ENCODE data around the gene EMC10.
"Not testable (repeated sequence)": the region's sequence is repeated elsewhere in the genome, so short reads cannot be mapped to it uniquely, and the experiment has no call there.

Gene EMC10

DNA sequence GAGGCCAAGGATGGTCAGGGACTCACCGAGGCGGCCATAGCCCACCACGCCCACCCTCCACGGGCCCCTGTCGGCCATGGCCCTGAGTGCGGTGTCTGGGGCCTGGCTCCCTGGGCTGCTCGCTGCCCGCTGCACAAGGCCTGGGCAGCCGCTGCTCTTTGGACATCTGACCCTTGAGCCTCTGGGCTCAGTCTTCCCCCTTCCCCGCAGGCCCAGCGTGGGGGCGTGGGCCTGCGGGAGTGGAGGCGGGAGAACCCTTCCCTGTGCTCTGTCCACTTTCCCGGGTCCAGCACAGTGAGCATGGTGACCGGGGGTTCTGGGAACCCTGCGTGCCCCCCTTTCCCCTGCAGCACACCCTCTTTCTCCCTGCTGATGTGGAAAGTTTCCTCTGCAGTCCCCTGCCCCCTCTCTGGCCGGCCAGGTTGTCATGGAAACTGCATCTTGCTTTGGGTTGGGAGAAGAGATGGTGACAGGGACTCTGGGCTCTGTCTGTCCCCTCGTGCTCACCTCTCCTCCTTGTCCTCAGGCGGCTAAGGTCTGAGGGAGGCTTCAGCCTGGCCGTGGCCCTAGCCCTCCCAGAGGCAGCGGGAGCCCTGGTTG is 37.5 kb downstream of the EMC10 start, which contains the start of gene ASPDH:
Gene ASPDH (minus strand): TSS at position 168 of the 600 bp plus-strand sequence. CDS start 90 bp downstream, at position 78.
- DNase-seq (ENCODE audit: low spot score): no peak

DNA sequence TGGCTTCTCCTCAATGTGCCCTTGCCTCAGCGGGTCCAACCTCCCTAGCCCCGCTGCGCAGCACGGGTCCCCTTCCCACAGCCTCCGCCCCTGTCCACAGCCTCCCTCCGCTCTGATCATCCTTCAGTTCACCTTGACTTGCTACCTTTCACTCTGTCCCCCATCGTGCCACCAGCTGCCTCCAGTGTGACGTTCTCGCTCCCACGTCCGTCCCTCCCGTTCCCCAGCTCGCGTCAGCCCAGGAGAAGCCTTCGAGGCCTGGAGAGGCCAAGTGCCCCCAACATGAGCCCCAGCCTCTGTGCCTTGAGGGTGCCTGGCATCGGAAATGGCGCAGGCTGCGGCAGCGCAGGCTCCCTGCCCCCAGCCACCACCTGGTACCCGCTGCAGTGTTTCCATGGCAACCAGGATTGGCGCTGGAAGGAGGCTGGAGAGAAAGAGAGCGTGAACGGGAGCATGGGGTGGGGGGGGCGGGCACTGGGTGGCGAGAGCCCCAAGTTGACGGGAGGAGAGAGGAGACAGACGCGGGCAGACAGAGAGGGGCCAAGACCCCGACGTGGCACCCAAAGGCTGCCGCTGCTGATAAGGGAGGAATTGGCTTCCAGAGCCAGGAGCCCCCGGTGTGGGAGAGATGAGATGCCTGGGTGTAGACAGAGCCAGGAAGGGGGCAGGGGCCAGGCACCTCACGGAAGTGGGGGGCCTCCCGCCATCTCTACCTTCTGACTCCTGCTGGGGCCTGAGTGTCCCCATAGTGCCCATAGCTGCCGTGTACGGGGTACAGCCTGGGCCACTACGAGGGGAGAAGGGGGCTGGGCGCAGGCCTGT is 38.2 kb downstream of the EMC10 start:
- peak; percentile 78 for DNase-seq (ENCODE audit: low spot score)

DNA sequence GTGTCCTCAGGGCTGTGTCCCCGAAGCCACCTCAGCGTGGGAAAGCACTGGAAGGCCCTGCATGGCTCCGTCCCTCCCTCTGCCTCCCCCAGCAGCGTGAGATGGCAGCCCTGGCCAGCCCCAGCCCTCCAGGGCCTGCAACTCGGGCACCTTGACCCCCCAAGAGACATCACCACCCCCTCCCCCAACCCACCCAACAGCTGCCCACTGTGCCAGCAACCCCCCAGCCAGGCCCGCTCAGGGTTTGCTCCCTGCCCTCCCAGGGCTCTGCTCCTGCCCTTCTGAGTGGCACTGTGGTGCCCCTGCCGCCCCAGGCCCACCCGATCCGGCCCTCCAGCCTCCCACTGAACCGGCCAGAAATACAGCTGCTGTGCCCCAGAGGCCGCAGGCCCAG is 38.9 kb downstream of the EMC10 start:
- DNase-seq (ENCODE audit: low spot score): no peak

DNA sequence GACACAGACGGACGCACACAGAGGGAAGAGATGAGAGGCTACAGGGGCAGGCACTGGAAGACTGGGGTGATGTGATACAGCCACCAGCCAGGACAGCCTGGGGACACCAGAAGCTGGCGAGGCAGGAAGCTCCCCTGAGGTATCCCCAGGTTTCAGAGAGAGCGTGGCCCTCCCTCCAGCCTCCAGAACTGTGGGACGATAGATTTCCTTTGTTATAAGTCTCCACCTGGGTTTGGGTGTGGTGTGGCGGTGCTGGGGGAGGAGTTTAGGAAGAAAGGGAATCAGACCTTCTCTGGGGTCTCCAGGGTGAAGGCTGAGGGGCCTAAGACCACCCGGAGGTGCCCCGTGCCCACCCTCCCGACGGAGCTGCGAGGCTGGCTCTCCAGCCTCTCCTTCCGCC is 40.1 kb downstream of the EMC10 start:
- DNase-seq (ENCODE audit: low spot score): no peak

DNA sequence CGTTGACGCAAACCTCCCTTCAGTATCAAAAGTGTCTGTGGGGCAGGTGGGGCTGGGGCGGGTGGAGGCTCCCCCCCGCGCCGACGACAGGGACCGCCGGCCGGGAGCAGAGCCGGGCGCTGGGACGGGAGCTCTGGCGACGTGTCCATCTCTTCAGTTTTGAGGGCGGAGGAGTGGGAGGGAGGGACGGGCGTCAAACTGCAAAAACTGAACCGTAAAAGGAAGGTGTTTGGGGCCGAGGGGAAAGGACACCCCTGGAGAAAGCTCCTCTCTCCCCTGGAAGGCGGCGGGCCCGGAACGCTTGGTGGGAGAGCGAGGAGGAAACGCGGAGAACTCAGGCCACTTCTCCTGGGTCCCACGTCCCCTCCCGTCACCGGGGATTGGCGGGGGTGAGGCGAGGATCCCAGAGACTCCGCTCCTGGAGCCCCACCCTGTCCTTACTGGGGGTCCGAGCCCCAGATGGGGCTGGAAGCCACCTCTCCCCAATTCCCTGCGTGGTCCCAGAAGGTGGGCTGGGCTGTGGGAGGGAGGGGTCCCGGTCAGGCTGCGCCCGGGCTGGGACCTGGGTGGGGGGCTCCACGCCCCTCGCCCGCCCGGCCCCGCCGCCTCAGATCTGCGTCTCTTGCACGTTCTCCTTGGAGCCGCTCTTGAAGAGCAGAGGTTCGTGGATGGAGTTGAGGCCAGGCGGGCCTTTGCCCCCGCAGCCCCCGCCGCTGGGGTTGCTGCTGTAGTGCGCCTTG is 40.8 kb downstream of the EMC10 start:
- no peak for DNase-seq (ENCODE audit: low spot score)

DNA sequence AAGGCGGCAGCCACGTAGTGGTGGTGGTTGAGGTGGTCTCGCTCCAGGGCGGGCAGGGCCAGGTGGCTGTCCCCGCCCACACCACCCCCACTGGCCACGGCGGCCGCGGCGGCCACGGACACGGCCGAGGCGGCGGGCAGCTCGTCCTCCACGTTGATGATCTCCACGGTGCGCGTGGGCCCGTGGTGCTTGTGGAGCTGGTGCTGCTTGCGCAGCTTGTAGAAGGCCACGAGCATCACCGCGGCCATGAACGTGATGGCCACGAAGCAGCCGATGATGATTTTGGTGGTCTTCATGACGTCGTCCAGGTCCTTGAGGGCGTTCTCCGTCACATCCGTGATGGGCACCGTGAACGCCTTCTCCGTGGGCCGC is 41.4 kb downstream of the EMC10 start:
- no peak for DNase-seq (ENCODE audit: low spot score)

DNA sequence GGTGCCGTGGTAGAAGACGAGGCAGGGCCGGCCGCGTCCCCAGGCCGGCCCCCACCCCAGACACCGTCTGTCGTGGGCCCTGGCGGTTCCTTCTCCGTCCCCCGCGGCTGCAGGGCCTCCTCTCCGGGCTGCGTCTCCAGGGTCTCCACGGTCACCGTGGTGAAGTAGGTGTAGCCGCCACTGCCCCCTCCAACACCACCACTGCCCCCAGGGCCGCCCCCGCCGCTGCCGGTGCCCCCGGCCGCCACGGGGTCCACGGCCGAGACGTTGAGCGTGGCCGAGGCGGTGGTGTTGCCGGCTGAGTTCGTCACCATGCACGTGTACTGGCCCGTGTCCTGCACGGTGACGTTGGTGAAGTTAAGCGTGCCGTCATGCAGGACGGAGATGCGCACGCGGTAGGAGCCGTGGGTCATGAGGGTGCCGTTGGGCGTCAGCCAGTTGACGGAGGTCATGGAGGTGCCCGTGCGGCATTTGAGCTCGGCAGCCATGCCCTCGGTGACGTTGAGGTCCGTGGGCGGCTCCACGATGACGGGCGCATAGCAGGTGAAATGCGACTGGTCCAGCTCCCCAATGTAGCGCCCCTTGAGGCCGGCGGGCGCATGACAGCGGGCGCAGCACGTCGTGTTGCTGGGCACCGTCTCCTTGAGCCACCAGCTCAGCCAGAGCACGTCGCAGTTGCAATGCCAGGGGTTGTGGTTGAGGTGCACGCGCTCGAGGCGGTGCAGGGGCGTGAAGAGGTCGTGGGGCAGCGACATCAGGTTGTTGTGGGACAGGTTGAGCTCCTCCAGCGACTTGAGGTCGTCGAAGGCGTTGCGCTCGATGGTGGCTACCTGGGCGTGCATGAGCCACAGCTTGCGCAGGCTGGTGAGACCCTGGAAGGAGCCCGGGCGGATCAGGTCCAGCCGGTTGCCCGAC is 42.0 kb downstream of the EMC10 start:
- DNase-seq (ENCODE audit: low spot score): no peak

DNA sequence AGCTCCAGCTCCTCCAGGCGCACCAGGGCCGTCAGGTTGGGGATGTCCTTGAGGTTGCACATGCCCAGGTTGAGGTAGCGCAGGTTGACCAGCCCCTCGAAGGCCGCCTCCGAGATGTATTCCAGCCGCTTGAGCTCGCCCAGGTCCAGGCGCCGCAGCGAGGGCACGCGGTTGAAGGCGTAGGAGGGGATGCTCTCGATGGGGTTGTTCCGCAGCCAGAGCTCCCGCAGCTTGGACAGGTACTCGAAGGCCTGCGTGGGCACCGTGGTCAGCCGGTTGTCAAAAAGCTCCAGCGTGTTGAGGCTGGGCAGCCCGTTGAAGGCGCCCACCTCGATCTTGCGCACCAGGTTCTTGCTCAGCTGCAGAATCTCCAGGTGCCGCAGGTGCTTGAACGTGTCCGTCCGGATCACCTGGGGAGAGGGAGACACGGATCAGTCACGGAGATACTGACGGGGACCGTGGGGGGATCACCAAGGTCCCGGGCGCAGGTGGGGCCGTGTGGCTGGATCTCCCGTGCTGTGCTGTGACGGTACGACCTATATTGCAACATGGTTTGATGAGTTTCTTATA is 42.8 kb downstream of the EMC10 start:
- no peak for DNase-seq (ENCODE audit: low spot score)

DNA sequence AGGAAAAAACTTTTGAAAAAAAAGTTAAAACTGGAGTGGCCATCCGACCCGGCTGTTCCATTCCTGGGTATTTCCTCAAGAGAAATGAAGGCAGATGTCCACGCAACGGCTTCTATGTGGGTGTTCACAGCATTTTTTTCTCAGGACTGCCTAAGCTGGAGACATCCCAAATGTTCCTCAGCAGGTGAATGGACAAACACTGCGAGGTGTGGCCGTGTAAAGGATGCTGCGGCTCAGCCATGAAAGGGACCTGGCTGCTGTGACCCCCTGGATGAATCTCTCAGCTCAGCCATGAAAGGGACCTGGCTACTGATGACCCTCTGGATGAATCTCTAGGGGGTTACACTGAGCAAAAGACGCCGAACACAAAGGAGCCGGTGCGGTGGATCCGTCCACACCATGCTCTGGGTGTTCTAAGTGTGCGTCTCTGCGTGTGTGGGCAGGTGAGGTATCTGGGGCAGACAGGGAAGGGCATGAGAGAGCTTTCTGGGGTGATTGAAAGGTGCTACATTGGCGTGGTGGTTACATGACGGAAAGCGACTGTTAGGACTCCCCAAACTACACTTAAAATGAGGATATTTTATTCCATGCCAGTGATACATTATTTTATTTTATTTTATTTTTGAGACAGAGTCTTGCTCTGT is 44.6 kb downstream of the EMC10 start:
- DNase-seq (ENCODE audit: low spot score): no peak

DNA sequence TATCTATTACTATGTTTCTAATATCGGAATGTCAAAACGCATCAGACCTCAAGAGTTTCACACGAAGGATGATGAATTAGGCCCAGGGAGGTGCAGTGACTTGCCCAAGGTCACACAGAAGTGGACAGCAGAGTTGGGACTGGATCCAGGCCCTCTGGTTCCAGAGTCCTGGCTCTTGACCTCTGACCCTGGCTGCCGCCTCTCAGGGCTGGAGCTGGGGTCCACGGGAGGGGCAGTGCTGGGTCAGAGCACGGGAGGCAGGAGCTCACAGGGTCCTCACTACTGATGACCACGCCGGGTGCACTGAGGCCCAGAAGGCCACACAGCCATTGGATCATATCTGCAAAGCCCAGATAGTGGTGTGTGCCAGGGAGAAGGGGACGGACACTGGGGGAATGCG is 46.6 kb downstream of the EMC10 start:
- DNase-seq (ENCODE audit: low spot score): no peak

DNA sequence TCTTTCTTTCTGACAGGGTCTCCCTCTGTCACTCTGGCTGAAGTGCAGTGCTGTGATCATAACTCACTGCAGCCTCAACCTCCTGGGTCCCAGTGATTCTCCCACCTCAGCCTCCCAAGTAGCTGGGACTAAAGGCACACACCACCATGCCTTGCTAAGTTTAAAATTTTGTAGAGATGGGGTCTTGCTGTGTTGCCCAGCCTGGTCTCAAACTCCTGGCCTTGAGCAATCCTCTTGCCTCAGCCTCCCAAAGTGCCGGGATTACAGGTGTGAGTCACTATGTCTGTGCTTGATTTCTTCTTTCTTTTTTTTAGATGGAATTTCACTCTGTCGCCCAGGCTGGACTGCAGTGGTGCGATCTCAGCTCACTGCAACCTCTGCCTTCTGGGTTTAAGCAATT is 51.7 kb downstream of the EMC10 start:
- DNase-seq (ENCODE audit: low spot score): not testable (repeated sequence)

DNA sequence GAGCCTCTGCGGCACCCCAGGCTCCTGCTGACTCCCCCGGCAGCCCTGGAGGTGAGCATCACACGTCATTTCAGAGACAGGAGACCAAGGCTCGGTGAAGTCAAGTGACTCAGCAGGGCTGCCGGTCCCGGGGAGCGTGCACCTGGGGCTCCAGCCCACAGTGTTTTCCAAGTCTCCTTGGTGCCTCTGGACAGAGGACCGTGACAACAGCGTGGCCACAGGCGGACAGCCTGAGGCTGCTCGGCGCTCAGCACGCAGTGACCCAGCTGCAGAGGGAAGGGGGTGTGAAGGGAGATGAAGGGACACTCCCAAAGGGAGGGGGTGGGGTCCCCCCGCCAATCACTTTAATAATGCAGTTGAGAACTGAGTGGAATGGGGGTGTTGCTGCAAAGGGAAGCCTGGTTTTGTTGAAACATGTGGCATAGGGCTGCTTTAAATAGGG is 54.9 kb downstream of the EMC10 start:
- no peak for DNase-seq (ENCODE audit: low spot score)

DNA sequence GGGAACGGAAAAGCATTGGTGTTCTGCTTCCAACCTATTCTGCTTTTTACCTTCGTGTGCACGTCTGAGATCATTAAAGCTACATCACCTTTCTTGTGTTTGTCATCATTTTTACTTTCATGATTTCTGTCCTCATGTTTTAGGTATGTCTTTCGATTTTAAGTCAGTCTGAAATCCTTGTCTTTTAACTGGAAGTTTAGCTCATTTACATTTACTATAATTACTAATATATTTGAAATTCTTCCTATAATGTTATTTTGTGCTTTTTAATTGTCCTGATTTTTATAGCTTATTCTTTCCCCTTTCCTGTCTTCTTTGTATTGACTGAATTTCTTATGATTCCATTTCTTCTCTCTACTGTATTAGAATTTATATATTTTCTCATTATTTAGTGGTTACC is 56.6 kb downstream of the EMC10 start:
- no peak for DNase-seq (ENCODE audit: low spot score)

DNA sequence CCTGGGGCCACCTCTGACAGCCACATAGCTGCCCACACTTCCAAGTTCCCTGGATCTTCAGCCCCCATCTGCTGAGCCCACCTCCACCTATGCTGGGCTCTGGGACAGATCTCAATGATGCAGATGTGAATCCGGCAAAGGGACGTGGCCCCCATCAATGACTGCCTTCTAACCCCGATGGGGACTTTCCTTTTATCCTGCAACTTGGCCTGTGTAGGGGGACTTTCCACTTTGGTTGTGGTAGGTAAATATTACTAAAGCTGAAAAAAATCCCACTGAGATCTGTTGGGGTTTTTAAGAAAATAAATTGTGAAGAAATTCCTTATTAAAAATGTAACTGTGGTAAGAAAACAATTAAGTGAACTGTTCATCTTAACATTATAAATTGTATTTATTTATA is 58.2 kb downstream of the EMC10 start:
- DNase-seq (ENCODE audit: low spot score): no peak

DNA sequence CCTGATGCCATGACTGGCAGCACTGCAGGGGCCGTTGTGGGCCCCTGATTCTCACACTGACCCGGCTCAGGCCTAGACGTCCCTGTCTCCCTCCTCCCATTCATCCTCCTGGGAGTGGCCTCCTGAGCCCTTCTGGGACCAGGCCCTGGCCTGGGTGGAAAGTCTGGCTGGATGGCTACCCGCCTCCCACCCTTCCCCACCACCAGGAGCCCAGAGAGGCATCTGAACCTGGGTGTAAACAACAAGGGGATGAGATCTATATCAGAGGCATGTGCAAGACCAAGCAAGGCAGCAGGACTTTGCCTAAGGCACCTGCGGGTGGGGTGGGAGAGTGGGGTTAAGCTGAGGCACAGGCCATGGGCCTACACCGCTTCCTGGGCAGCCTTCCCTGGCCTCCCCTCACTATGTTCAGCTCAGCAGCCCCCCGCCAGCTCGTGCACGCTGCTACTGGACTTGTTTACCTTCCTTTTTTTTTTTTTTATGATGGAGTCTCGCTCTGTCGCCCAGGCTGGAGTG is 59.4 kb downstream of the EMC10 start:
- DNase-seq (ENCODE audit: low spot score): no peak

DNA sequence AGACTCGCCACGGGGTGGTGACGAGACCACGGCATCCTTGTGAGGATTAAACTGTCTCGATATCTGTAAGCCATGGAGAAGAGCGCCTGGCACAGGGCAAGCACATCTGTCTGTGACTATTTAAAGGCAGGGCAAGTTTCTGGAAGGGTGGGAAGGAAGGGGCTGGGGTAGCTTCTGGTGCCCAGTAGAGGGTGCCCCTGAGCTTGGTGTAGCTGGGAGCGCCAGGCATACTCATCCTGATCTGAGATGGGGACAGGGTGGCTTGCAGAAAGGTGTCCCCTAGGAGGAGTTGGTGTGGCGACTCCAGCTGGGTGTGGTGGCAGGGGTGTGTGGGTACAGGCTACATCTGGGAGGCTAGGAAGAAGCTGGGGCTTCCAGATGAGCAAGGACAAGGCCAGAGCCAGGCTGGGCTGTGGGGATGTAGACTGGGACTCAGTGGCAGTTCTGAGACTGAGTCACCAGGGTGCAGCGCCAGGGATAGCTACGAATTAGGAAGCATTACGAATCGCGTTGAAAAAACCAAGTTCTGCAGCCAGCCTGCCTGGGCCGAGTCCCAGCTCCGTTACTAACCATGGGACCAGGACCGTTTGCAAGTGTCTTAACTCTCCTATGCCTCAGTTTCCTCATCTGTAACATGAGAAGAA is 60.5 kb downstream of the EMC10 start:
- DNase-seq (ENCODE audit: low spot score): no peak

DNA sequence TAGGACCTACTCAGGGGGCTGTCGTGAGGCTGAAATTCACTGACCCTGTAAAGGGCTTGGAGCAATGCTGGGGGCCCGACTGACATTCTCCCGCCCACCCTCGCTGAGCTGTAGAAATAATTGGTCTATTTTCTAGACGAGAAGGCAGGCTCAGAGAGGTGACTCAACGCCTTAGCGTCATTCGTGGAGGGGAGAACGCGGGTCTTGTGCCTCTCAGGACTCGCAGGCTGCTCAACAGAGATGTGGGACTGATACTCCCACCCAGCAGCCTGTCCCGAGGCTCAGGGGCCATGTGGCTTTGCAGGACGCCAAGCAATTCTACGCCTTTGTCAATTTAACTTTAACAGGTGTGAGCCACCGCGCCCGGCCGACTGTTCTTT is 61.0 kb downstream of the EMC10 start:
- no peak for DNase-seq (ENCODE audit: low spot score)

DNA sequence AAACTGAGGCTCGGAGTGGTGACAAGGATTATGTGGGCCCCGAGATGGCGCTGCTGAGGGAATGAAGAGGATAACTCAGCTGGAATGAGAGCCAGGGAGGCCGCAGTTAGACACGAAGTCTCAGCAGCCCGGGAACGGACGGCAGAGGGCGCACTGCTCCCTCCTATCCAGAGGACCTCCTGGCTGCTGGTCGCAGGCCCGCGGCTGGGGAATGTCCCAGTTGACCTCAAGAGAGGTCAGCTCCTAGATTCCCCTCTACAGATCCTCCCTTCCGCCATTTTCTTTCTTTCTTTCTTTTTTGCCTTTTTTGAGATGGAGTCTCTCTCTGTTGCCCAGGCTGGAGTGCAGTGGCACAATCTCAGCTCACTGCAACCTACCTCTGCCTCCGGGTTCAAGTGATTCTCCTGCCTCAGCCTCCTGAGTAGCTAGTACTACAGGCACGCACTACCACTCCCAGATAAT is 61.5 kb downstream of the EMC10 start:
- DNase-seq (ENCODE audit: low spot score): peak; percentile 87
